H1 (cell line): ENCODE data around the gene COL1A1. TPM values are rescaled to one million over a fixed set of nuclear protein-coding genes. Genes with fewer than 3 reads are reported as not detected.
A peak's percentile ranks its signal among the peaks of the same experiment; 100 is the strongest.

Experiments used
- CTCF ChIA-PET: fragments of 300-600 bp; sonication (Branson Sonifier 250); formaldehyde crosslinking; loops from one replicate; lab custom pipeline; 2021; ENCODE audit not compliant: partially characterized antibody; lab: Charles Lee
- POLR2A ChIA-PET: fragments of 300-600 bp; sonication (Branson Sonifier 250); formaldehyde crosslinking; loops from one replicate; lab custom pipeline; 2021; ENCODE audit warnings: inconsistent platforms; ENCODE audit not compliant: partially characterized antibody; lab: Charles Lee
- DNase-seq, 2 experiments: peaks; one replicate each; pipeline versions ENCODE4 v3.0.0 to v3.0.0-alpha.2; 2010 to 2022; ENCODE audit warnings: low spot score in 2 of 2, low read depth in 1 of 2, mixed read lengths in 1 of 2
- FAIRE-seq: peaks from 2 replicates; lab custom pipeline; 2011; peaks lifted over from hg19 to GRCh38; lab: Jason Lieb, UNC
- H2AFZ ChIP-seq: 2 replicates; pipeline ENCODE4 v1.8.1; 2012; ENCODE audit warnings: low read length, inconsistent platforms
- H2AK5ac ChIP-seq: 2 replicates; pipeline ENCODE4 v1.6.1; 2013; ENCODE audit warnings: low read depth, low read length
- H2BK120ac ChIP-seq: replicated peaks from 2 replicates; pipeline ENCODE3; 2013; ENCODE audit warnings: low read depth, low read length, inconsistent platforms
- H2BK12ac ChIP-seq: 2 replicates; pipeline ENCODE4 v1.6.1; 2013; ENCODE audit warnings: low read depth, low read length
- H2BK15ac ChIP-seq: 2 replicates; pipeline ENCODE4 v1.6.1; 2013; ENCODE audit warnings: low read length
- H2BK20ac ChIP-seq: 2 replicates; pipeline ENCODE4 v1.6.1; 2013; ENCODE audit warnings: low read length
- H2BK5ac ChIP-seq: 2 replicates; pipeline ENCODE4 v1.6.1; 2013; ENCODE audit warnings: low read depth, low read length
- H3K14ac ChIP-seq: 2 replicates; pipeline ENCODE4 v1.6.1; 2013; ENCODE audit warnings: inconsistent platforms; ENCODE audit not compliant: insufficient read length
- H3K18ac ChIP-seq: 2 replicates; pipeline ENCODE4 v1.6.1; 2013; ENCODE audit warnings: low read length; ENCODE audit errors: extremely low read depth
- H3K23ac ChIP-seq: 2 replicates; pipeline ENCODE4 v1.6.1; 2013; ENCODE audit warnings: inconsistent platforms; ENCODE audit not compliant: insufficient read length
- H3K23me2 ChIP-seq: 2 replicates; pipeline ENCODE4 v1.6.1; 2013; ENCODE audit warnings: low read depth, low read length
- H3K27ac ChIP-seq: 2 replicates; pipeline ENCODE4 v1.6.1; 2011; ENCODE audit warnings: low read depth, low read length, inconsistent platforms
- H3K27me3 ChIP-seq, 4 experiments: replicated peaks in 1 of 4; 1 replicate in 1 of 4; 2 replicates in 3 of 4; pipeline versions ENCODE4 v1.6.1 to v1.8.1; 2011 to 2013; ENCODE audit warnings: low read length in 3 of 4, mild to moderate bottlenecking in 3 of 4, inconsistent platforms in 2 of 4, mixed read lengths in 2 of 4, moderate library complexity in 1 of 4; ENCODE audit not compliant: control insufficient read depth in 3 of 4, insufficient read depth in 3 of 4; ENCODE audit errors: extremely low read depth in 1 of 4
- H3K36me3 ChIP-seq, 4 experiments: 2 replicates each; pipeline versions ENCODE4 v1.6.1 to v1.8.1; 2011 to 2013; ENCODE audit warnings: mild to moderate bottlenecking in 4 of 4, low read length in 3 of 4, moderate library complexity in 2 of 4, control low read depth in 1 of 4, inconsistent platforms in 1 of 4; ENCODE audit not compliant: insufficient read depth in 4 of 4, control insufficient read depth in 2 of 4
- H3K4ac ChIP-seq: replicated peaks from 2 replicates; pipeline ENCODE3; 2013; ENCODE audit warnings: low read length, low read depth, mixed read lengths, inconsistent platforms; ENCODE audit not compliant: insufficient read length
- H3K4me1 ChIP-seq, 4 experiments: replicated peaks in 1 of 4; 1 replicate in 1 of 4; 2 replicates in 3 of 4; pipeline versions ENCODE4 v1.6.1 to v1.8.1; 2011 to 2013; ENCODE audit warnings: low read length in 3 of 4, inconsistent platforms in 2 of 4, mixed read lengths in 1 of 4; ENCODE audit not compliant: insufficient read depth in 4 of 4, control insufficient read depth in 3 of 4
- H3K4me2 ChIP-seq, 2 experiments: 2 replicates each; pipeline versions ENCODE4 v1.6.1 to v1.8.1; 2011 to 2013; ENCODE audit warnings: low read depth in 2 of 2, low read length in 2 of 2, control low read depth in 1 of 2, inconsistent platforms in 1 of 2, mild to moderate bottlenecking in 1 of 2; ENCODE audit not compliant: insufficient read depth in 1 of 2
- H3K4me3 ChIP-seq, 4 experiments: fragments of 200-600, 300-600 bp in 1 of 4; sonication (generic), shearing (Covaris generic), sonication (Bioruptor Twin) in 1 of 4; 2 replicates each; pipeline versions ENCODE4 v1.5.1 to v1.8.1; 2011 to 2016; ENCODE audit warnings: low read length in 4 of 4, low read depth in 3 of 4, control low read depth in 2 of 4, inconsistent platforms in 2 of 4, mild to moderate bottlenecking in 2 of 4, mixed read lengths in 1 of 4, moderate library complexity in 1 of 4; ENCODE audit not compliant: insufficient read depth in 2 of 4; ENCODE audit errors: extremely low read depth in 1 of 4
- H3K56ac ChIP-seq: replicated peaks from 2 replicates; pipeline ENCODE3; 2013; ENCODE audit warnings: low read depth, mild to moderate bottlenecking, mixed read lengths, low read length, inconsistent platforms; ENCODE audit not compliant: insufficient read length
- H3K79me1 ChIP-seq: 2 replicates; pipeline ENCODE4 v1.6.1; 2013; ENCODE audit warnings: low read depth, low read length, control low read depth
- H3K79me2 ChIP-seq, 2 experiments: 2 replicates each; pipeline versions ENCODE4 v1.6.1 to v1.8.1; 2012 to 2013; ENCODE audit warnings: low read length in 2 of 2, mild to moderate bottlenecking in 2 of 2, inconsistent platforms in 1 of 2; ENCODE audit not compliant: insufficient read depth in 2 of 2, control insufficient read depth in 1 of 2
- H3K9ac ChIP-seq, 4 experiments: replicated peaks in 1 of 4; 1 replicate in 1 of 4; 2 replicates in 3 of 4; pipeline versions ENCODE4 v1.6.1 to v1.8.1; 2011 to 2013; ENCODE audit warnings: low read depth in 3 of 4, low read length in 3 of 4, control low read depth in 2 of 4, mild to moderate bottlenecking in 2 of 4, moderate library complexity in 2 of 4, inconsistent platforms in 1 of 4; ENCODE audit errors: extremely low read depth in 1 of 4
- H3K9me3 ChIP-seq, 2 experiments: 2 replicates each; pipeline versions ENCODE4 v1.6.1 to v1.8.1; 2012 to 2013; ENCODE audit warnings: mild to moderate bottlenecking in 2 of 2, moderate library complexity in 2 of 2, control low read depth in 1 of 2, inconsistent platforms in 1 of 2, low read depth in 1 of 2, low read length in 1 of 2, mixed read lengths in 1 of 2; ENCODE audit not compliant: insufficient read depth in 2 of 2
- H4K20me1 ChIP-seq, 2 experiments: replicated peaks in 1 of 2; 2 replicates each; pipeline versions ENCODE3 to v1.8.1; 2011 to 2013; ENCODE audit warnings: inconsistent platforms in 2 of 2, low read length in 2 of 2, mild to moderate bottlenecking in 1 of 2; ENCODE audit not compliant: insufficient read depth in 2 of 2, control insufficient read depth in 1 of 2
- H4K5ac ChIP-seq: 2 replicates; pipeline ENCODE4 v1.6.1; 2013; ENCODE audit warnings: low read length, low read depth, mixed read lengths, inconsistent platforms; ENCODE audit not compliant: insufficient read length
- H4K8ac ChIP-seq: 2 replicates; pipeline ENCODE4 v1.8.0; 2013; ENCODE audit warnings: mild to moderate bottlenecking, moderate library complexity, low read length, inconsistent platforms; ENCODE audit not compliant: insufficient read depth; ENCODE audit errors: extremely low read depth
- H4K91ac ChIP-seq: replicated peaks from 2 replicates; pipeline ENCODE3; 2013; ENCODE audit warnings: low read length, mixed read lengths, inconsistent platforms; ENCODE audit not compliant: insufficient read length
- EP300 ChIP-seq, 2 experiments: IDR thresholded peaks; 1 replicate in 1 of 2; 2 replicates in 1 of 2; pipeline ENCODE4 v1.6.1; 2011 to 2012; ENCODE audit warnings: low read depth in 2 of 2, low read length in 2 of 2, mild to moderate bottlenecking in 2 of 2, borderline replicate concordance in 1 of 2, inconsistent platforms in 1 of 2, moderate library complexity in 1 of 2
- EZH2 ChIP-seq: fragments of 200-600 bp; sonication (generic); IDR thresholded peaks from 2 replicates; pipeline ENCODE4 v1.7.1; 2012; ENCODE audit warnings: low read depth, mild to moderate bottlenecking, moderate library complexity, low read length, inconsistent platforms; ENCODE audit not compliant: severe bottlenecking
- NRF1 ChIP-seq: IDR thresholded peaks from 2 replicates; pipeline ENCODE4 v1.6.1; 2011; ENCODE audit warnings: mild to moderate bottlenecking, low read depth, low read length, improper control_type of control experiment
- SIN3A ChIP-seq, 2 experiments: IDR thresholded peaks in 1 of 2; conservative IDR thresholded peaks in 1 of 2; 2 replicates each; pipeline ENCODE4 v1.6.1; 2011 to 2012; ENCODE audit warnings: low read length in 2 of 2, improper control_type of control experiment in 1 of 2, low read depth in 1 of 2, mild to moderate bottlenecking in 1 of 2
- SP2 ChIP-seq: IDR thresholded peaks from 2 replicates; pipeline ENCODE4 v1.6.1; 2012; ENCODE audit warnings: mild to moderate bottlenecking, low read length, inconsistent platforms
- WGBS, 2 experiments: shearing (Covaris generic) in 1 of 2; methylation state at CpG; one replicate each; pipeline versions ENCODE4 v1.1.6 to v1.1.7; 2013 to 2015; ENCODE audit warnings: low lambda C conversion rate in 2 of 2, mixed read lengths in 2 of 2, inconsistent platforms in 1 of 2, low coverage in 1 of 2, missing lambda C conversion rate in 1 of 2; ENCODE audit not compliant: insufficient replicate concordance in 2 of 2, insufficient coverage in 1 of 2, insufficient read length in 1 of 2; ENCODE audit errors: extremely low coverage in 1 of 2, missing lambda C conversion rate in 1 of 2; 5-methylcytosine and 5-hydroxymethylcytosine counted together
- polyA plus RNA-seq, 7 experiments: library from polyadenylated mRNA; depleted of rRNA in 3 of 7; stranded (reverse) in 5 of 7; unstranded in 2 of 7; fragments of >200 nt in 5 of 7; fragments of 200-250 nt in 2 of 7; gene quantifications; 1 replicate in 5 of 7; 2 replicates in 1 of 7; 4 replicates in 1 of 7; pipeline versions ENCODE4 v1.2.1 to v1.2.3, GENCODE V29; 2011 to 2013; ENCODE audit warnings: missing spikeins in 2 of 7, mixed read lengths in 2 of 7
- total RNA-seq: library from RNA; stranded (reverse); fragmentation: NEBNext Ultra II Directional; extraction: Animal tissue kit (Norgen Biotek cat#: 25700); gene quantifications from 2 replicates; pipeline ENCODE4 v1.2.1, GENCODE V29; 2021

Gene COL1A1
- total and polyA plus RNA-seq, 2 of the 8 experiments (the other 6 are each of a cell fraction or from before 2014, with no cell fraction given): 14.1 to 80.4 TPM

GRCh38 chr17:50167371-50167770 lies 34.1 kb downstream of the COL1A1 start:
- TF ChIP-seq SP2: no peak
- TF ChIP-seq EZH2: no peak
- TF ChIP-seq EP300 (IDR thresholded peaks at IDR 0.05; ENCODE audit: borderline replicate concordance in 1 of 2, low read depth in 2 of 2, low read length in 2 of 2): no peak
- no peak for TF ChIP-seq NRF1
- TF ChIP-seq SIN3A (conservative IDR thresholded peaks at IDR 0.05 in 1 of 2, IDR thresholded peaks at IDR 0.05 in 1 of 2; ENCODE audit: low read depth in 1 of 2, low read length in 2 of 2): no peak
- Histone ChIP-seq H2AK5ac (no peak overlapping the region), H2BK15ac (no peak overlapping the region), H3K36me3 (no peaks in the 10 kb centered on the region), H3K56ac (no peak overlapping the region), H2BK12ac (no peak overlapping the region; the same call in 1 of the 2 replicates), H4K5ac (no peak overlapping the region), H3K4me1 (peaks cover 0 to 12% (median 6%) of the 10 kb centered on the region in 4 experiments; a peak in 5 of 7 replicates), H2BK5ac (no peak overlapping the region), H2BK20ac (no peak overlapping the region), H3K4ac (no peak overlapping the region), H2BK120ac (no peak overlapping the region), H4K20me1 (no peaks in the 10 kb centered on the region), H3K23ac (no peak overlapping the region), H3K27ac (no peak overlapping the region), H3K4me2 (0 out of 4 replicates have a peak overlapping the region, but pooled peaks of 1 of the 2 experiments have one; percentile 0), H4K8ac (no peak overlapping the region), H3K18ac (no peak overlapping the region), H4K91ac (no peak overlapping the region), H3K79me2 (no peaks in the 10 kb centered on the region), H2AFZ (no peak overlapping the region), H3K9me3 (no peaks in the 10 kb centered on the region), H3K14ac (no peak overlapping the region), H3K79me1 (no peaks in the 10 kb centered on the region), H3K4me3 (no peak overlapping the region), H3K9ac (no peak overlapping the region), H3K23me2 (peaks cover 4% of the 10 kb centered on the region; the same call in 1 of the 2 replicates), H3K27me3 (peaks cover 0 to 1% (median 0%) of the 10 kb centered on the region in 4 experiments; a peak in 1 of 7 replicates)
- FAIRE-seq (no peak), DNase-seq (no peak)
- 82% methylated on average over 18 of the region's 19 CpGs; no CpG with 5 or more reads in 1 of the 2 experiments for WGBS, 2 experiments
- ChIA-PET POLR2A (no interaction called here), CTCF (interaction anchor here (0.6 to 17.0 kb wide), 13 partner anchors 11 to 1404 kb away, joined by 3 to 299 read pairs (median 13); partner anchors contain the start of gene COL1A1)
